Stimulated activated naive CD8-positive, alpha-beta T cell treated with anti-CD3 and anti-CD28 coated beads, Interleukin-15, Interleukin-2, amounts not matched to agents 100 U/mL and 50 U/mL, for 24 hours (primary cell): Measurements from ENCODE around the gene THSD7B.
"Not testable (repeated sequence)": the region's sequence is repeated elsewhere in the genome, so short reads cannot be mapped to it uniquely, and the experiment has no call there.

Source experiments
- ATAC-seq: fragments of 150-1000 bp; cut with Tn5 transposase; one replicate; pipeline ENCODE4 v1.10.0; 2021
- DNase-seq: peaks from one replicate; pipeline ENCODE4 v3.0.0; 2021

The THSD7B gene

DNA sequence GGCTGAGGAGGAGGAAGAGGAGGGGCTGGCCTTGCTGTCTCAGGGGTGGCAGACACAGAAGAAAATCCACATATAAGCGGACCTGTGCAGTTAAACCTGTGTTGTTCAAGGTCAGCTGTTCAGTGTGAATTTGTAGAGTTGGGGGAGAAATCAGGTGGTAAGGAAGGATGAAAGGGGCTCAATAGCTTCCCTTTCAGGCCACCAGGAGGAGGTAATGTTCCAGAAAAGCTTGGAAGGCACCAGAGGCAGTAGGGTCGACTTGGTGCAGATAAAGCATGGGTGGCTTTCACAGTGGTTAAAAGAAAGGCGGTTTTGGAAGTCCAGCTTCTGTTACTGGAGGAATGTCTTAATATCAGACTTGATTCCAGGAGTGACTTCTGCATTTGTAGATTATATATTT, 167.4 kb downstream of the THSD7B start:
- ATAC-seq (no peak), DNase-seq (no peak)

- ATAC-seq (no peak), DNase-seq (no peak)
These were observed 169.8 kb downstream of the THSD7B start for GRCh38 chr2:136935119-136935518.

DNA sequence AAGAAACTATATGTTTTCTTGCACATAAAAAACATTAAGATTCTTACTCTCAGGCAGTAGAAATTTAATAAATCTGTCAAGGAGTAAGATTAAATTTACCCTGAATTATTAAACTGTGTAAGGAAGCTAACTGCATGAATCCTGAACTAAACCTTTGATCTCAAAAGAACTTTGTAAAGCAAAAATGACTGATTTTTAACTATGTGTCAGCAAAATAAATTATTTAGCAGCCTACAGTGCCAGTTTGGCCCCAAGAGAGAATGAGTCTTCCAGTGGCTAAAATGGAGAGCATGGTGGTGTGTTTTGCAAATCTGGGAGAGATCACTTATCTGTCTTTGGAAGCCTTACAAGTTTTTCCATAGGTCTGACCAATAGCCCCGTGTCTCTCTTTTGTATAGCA, 190.7 kb downstream of the THSD7B start:
- no peak for DNase-seq

GRCh38 chr2:136957044-136957443, 191.7 kb downstream of the THSD7B start:
- DNase-seq (no peak), ATAC-seq (no peak)

More for the DNA sequence above, 190.7 kb downstream of the THSD7B start:
- no peak for ATAC-seq

- DNase-seq, result no peak
- ATAC-seq, result no peak
These were observed 196.9 kb downstream of the THSD7B start for GRCh38 chr2:136962105-136962725.

DNA sequence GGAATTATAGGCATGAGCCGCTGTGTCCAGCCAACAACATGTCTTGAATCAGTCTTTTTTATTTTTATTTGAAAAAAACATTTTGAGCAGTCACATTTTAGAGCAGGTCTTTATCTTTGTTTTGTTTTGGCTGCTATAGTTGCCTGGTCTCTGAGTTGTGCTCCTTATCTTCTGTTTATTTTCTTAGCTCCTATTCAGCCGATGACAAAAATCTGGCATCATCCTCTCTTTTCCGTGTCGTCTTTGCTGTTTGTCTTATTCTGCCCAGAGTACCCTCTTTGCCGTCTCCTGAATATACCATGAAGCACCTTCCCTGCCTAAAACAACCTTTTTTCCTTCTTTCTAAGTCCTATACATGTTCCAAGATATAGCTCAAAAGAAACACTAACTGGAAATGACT, 201.1 kb downstream of the THSD7B start:
- DNase-seq (no peak), ATAC-seq (no peak)

DNA sequence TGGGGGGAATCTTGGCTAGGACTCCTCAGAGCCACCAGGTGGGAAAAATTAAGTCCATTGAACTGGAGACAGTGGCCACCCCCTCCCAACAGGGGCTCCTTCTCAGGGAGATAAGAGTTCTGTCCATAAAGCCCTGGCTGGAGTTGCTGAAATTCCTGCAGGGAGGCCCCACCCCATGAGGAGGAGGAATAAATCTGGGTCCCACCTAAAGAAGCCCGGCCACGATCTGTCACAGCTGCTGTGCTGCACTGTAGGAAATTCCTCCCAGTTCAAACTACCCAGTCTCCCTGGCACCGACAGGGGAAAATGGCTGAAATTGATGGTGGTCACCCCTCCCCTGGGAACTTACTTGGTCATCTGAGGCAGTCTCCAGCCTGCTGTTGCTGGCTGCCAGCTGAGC, 215.0 kb downstream of the THSD7B start:
- ATAC-seq (no peak), DNase-seq (no peak)

GRCh38 chr2:136981689-136982088, 216.3 kb downstream of the THSD7B start:
- not testable (repeated sequence) for DNase-seq, ATAC-seq

DNA sequence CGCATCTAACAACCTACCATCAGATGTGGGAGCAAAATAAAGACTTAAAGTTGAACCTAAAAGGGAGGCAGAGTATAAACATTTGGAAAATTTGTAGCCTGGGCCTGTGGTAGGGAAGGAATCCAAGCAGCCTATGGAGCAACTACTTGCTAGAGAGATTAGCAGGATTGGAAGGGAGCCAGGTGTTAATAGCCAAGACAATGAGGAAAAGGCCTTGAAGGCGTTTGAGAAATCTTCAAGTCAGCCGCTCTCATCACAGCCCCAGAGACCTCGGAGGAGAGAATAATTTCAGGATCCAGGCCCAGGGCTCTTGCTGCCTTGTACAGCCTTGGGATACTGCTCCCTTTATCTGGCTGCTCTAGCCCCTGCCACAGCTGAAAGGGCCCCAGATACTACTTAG, 219.7 kb downstream of the THSD7B start:
- no peak for DNase-seq
- no peak for ATAC-seq

GRCh38 chr2:136986605-136987221, 221.4 kb downstream of the THSD7B start:
- no peak for DNase-seq
- no peak for ATAC-seq

DNA sequence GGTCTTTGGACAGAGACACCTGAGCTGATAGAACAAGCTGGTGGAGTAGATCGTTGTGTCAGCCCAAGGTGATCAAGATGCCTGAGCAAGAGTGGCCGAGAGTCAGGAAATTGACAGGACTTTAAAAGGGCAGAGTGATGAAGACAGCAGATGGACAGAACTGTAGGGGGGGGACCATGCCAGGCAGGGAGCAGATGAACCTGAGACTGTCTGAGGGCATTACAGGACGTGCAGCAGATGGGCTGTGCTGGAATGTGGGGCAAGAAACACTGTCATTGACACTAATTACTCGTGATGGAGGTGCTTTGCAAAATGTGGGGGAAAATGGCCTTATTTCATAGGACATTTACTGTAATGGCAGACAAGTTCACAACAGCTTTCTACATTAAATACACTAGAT, 225.0 kb downstream of the THSD7B start:
- ATAC-seq, result no peak
- no peak for DNase-seq

- no peak for DNase-seq
These were observed 229.4 kb downstream of the THSD7B start for GRCh38 chr2:136994793-136995192.

DNA sequence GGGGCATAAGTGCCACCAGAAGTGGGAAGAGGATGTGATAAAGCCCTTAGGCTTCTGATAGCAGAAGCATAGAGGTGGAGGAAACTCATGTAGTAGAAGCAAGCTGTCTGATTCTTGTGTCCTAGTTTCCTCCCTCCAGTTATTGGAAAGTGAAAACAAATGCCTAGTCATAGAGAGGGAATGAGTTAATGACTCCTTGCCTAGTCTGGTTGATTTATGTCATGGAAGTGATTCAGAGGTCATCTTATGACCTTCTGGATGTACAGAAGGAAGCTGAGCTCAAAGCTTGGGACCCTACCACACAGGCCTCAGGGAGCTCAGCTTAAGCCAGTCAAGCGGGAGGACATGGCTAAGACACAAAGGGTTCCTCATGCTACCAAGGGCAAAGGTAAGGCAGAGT, 232.2 kb downstream of the THSD7B start:
- DNase-seq, result no peak
- ATAC-seq, result no peak

More at GRCh38 chr2:136994793-136995192, 229.4 kb downstream of the THSD7B start:
- ATAC-seq, result no peak

- ATAC-seq (no peak), DNase-seq (no peak)
These were observed 235.5 kb downstream of the THSD7B start for GRCh38 chr2:137000811-137001210.

DNA sequence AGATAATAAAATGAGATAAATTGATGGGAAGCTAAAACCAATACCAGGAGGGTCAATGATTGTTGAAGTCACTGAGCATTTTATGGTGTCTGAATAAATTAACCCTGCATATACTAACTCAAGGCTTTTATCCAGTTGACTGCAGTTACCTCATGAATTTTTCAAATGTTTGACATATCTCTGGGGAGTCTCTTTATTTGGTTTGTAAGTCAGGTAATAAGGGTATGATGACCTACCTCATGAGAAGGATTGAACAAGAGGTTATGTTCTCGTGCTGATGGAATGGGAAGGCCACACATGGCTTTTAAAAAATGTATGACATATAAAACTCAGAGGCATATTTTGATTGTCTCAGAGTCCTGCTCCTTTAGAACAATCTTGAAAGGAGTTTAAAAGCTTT, 237.6 kb downstream of the THSD7B start:
- no peak for ATAC-seq
- no peak for DNase-seq

GRCh38 chr2:137005210-137005609, 239.9 kb downstream of the THSD7B start:
- no peak for DNase-seq
- ATAC-seq, result no peak

DNA sequence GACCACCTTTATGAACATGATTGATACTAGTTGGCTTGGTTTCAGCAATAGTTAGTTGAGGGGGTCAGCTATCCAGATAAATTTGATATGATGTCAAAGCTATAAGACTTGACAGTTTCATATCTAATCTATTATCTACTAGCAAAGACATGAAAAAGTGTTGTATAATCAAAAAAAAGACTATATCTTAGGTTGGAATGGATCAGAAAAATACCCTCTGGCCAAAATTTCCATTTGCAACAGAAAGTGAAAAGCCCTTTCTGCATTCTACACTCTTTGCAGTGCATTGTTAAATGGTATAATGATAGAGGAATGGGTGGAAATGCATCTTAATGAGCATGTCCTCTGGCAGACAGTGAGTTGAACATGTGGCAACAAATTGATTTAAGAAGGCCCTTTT, 242.6 kb downstream of the THSD7B start:
- DNase-seq, result no peak
- ATAC-seq, result no peak

DNA sequence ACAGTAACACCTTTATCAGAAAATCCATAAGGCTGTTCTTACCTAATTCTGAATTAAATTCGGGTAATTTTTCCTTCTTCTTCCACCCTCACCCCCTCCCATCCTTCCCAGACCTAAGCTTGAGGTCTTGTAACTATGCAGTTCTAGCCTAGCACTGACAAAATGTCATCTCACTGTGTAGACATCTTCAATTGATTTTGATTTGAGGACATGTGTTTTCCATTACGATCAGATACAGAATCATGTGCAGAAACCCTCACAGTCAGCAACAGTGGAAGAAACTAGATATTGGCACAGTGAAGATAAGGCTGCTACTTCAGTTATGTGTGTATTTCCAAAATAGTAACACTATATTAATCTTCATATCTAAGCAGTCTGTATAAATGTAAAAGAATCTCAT, 244.6 kb downstream of the THSD7B start:
- no peak for ATAC-seq
- no peak for DNase-seq

- DNase-seq, result no peak
- ATAC-seq, result no peak
These were observed 255.3 kb downstream of the THSD7B start for GRCh38 chr2:137020452-137021196.

GRCh38 chr2:137021763-137022162, 256.4 kb downstream of the THSD7B start:
- DNase-seq (no peak), ATAC-seq (no peak)

- no peak for ATAC-seq
These were observed 257.9 kb downstream of the THSD7B start for GRCh38 chr2:137023205-137023604.

GRCh38 chr2:137031731-137032130, 266.4 kb downstream of the THSD7B start:
- DNase-seq, result no peak
- ATAC-seq, result no peak

More at GRCh38 chr2:137023205-137023604, 257.9 kb downstream of the THSD7B start:
- no peak for DNase-seq

DNA sequence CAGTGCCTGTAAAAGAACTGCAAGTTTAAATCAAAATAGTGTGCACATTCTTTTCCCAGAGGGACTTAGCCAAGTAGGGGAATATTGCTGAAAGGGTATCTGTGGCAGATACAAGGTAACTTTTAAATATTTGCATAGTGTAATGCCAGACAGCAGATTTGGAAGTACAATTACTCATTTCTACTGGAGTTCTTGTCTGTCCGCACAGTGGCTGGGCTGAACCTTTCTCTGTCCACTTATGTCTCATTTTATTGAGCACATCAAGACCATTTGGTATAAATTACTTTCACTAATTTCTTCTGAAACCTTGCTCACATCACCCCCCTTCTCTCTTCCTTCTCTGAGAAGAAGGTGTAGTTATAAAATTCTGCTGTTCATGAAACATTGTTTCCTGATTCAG, 271.3 kb downstream of the THSD7B start:
- DNase-seq (no peak), ATAC-seq (no peak)
